CD14-positive monocyte (primary cell): ENCODE measurements around the gene PAFAH2. TPM values are rescaled to one million over a fixed set of nuclear protein-coding genes. Genes with fewer than 3 reads are reported as not detected.

Experiments used
- DNase-seq, 3 donors: peaks; one replicate each; pipeline ENCODE4 v3.0.0-alpha.2; 2011 to 2022
- H2AFZ ChIP-seq: 2 replicates; pipeline ENCODE4 v1.6.0; 2012; ENCODE audit warnings: mild to moderate bottlenecking, low read depth, low read length, inconsistent platforms; ENCODE audit not compliant: insufficient read depth, poor library complexity, severe bottlenecking
- H3K27ac ChIP-seq, 2 donors: 1 replicate in 1 of 2; 2 replicates in 1 of 2; pipeline ENCODE4 v1.5.1; 2012 to 2013; ENCODE audit warnings: low read length in 2 of 2, control low read depth in 1 of 2, inconsistent platforms in 1 of 2, low read depth in 1 of 2, mild to moderate bottlenecking in 1 of 2
- H3K27me3 ChIP-seq, 2 donors: one replicate each; pipeline versions ENCODE4 v1.6.0 to v1.6.1; 2011 to 2013; ENCODE audit warnings: low read length in 2 of 2; ENCODE audit not compliant: control insufficient read depth in 2 of 2, insufficient read depth in 2 of 2
- H3K36me3 ChIP-seq, 2 donors: replicated peaks in 1 of 2; 1 replicate in 1 of 2; 2 replicates in 1 of 2; pipeline versions ENCODE4 v1.5.1 to v1.6.1; 2012 to 2013; ENCODE audit warnings: low read length in 2 of 2, control low read depth in 1 of 2, inconsistent platforms in 1 of 2, mild to moderate bottlenecking in 1 of 2; ENCODE audit not compliant: insufficient read depth in 2 of 2, control insufficient read depth in 1 of 2
- H3K4me1 ChIP-seq, 2 donors: 1 replicate in 1 of 2; 2 replicates in 1 of 2; pipeline versions ENCODE4 v1.5.1 to v1.6.1; 2012 to 2013; ENCODE audit warnings: low read length in 2 of 2, control low read depth in 1 of 2, inconsistent platforms in 1 of 2, mild to moderate bottlenecking in 1 of 2, moderate library complexity in 1 of 2; ENCODE audit not compliant: insufficient read depth in 2 of 2, control insufficient read depth in 1 of 2
- H3K4me2 ChIP-seq: replicated peaks from 2 replicates; pipeline ENCODE3; 2012; ENCODE audit warnings: low read length, moderate library complexity, mild to moderate bottlenecking; ENCODE audit not compliant: poor library complexity, severe bottlenecking; ENCODE audit errors: extremely low read depth
- H3K4me3 ChIP-seq, 3 experiments: fragments of 200-600 bp in 1 of 3; sonication (generic) in 1 of 3; replicated peaks in 1 of 3; 1 replicate in 2 of 3; 2 replicates in 1 of 3; pipeline ENCODE4 v1.5.1; 2011 to 2013; ENCODE audit warnings: low read length in 3 of 3, mild to moderate bottlenecking in 3 of 3, control low read depth in 2 of 3, low read depth in 2 of 3, inconsistent platforms in 1 of 3, moderate library complexity in 1 of 3
- H3K79me2 ChIP-seq: 2 replicates; pipeline ENCODE4 v1.6.0; 2012; ENCODE audit warnings: mild to moderate bottlenecking, control low read depth, inconsistent platforms, low read length, moderate library complexity; ENCODE audit not compliant: insufficient read depth
- H3K9ac ChIP-seq: 2 replicates; pipeline ENCODE4 v1.6.0; 2017; ENCODE audit warnings: low read length, mild to moderate bottlenecking; ENCODE audit not compliant: insufficient read depth, poor library complexity, severe bottlenecking
- H3K9me3 ChIP-seq, 2 donors: replicated peaks in 1 of 2; 1 replicate in 1 of 2; 2 replicates in 1 of 2; pipeline versions ENCODE4 v1.5.1 to v1.6.1; 2012 to 2013; ENCODE audit warnings: low read length in 2 of 2, control low read depth in 1 of 2; ENCODE audit not compliant: control insufficient read depth in 1 of 2, insufficient read depth in 1 of 2
- H4K20me1 ChIP-seq: 2 replicates; pipeline ENCODE4 v1.6.0; 2012; ENCODE audit warnings: mild to moderate bottlenecking, low read length, control low read depth, moderate library complexity; ENCODE audit not compliant: insufficient read depth
- H3K27ac Mint-ChIP-seq, 7 donors: one replicate each; pipeline ENCODE4 v1.8.0; 2020; ENCODE audit warnings: mild to moderate bottlenecking in 7 of 7, mixed read lengths in 7 of 7, moderate library complexity in 6 of 7, inconsistent platforms in 2 of 7
- H3K27me3 Mint-ChIP-seq, 3 donors: one replicate each; pipeline ENCODE4 v1.8.0; 2021 to 2022; ENCODE audit warnings: low read depth in 3 of 3, mild to moderate bottlenecking in 3 of 3, mixed read lengths in 3 of 3, moderate library complexity in 3 of 3, inconsistent platforms in 1 of 3
- H3K36me3 Mint-ChIP-seq, 2 donors: one replicate each; pipeline ENCODE4 v1.8.0; 2020; ENCODE audit warnings: mixed read lengths in 2 of 2, inconsistent platforms in 1 of 2, mild to moderate bottlenecking in 1 of 2
- H3K4me1 Mint-ChIP-seq: one replicate; pipeline ENCODE4 v1.8.0; 2020; ENCODE audit warnings: mild to moderate bottlenecking, mixed read lengths
- H3K4me3 Mint-ChIP-seq, 2 donors: one replicate each; pipeline ENCODE4 v1.8.0; 2020; ENCODE audit warnings: mild to moderate bottlenecking in 2 of 2, mixed read lengths in 2 of 2, moderate library complexity in 1 of 2
- H3K9me3 Mint-ChIP-seq, 7 donors: one replicate each; pipeline ENCODE4 v1.8.0; 2020 to 2022; ENCODE audit warnings: mixed read lengths in 7 of 7, mild to moderate bottlenecking in 6 of 7, moderate library complexity in 6 of 7, inconsistent platforms in 2 of 7
- CTCF ChIP-seq: fragments of 200-600 bp; IDR thresholded peaks from one replicate; pipeline ENCODE4 v1.8.0; 2022; ENCODE audit warnings: antibody characterized with exemption, mild to moderate bottlenecking
- WGBS: methylation state at CpG from one replicate; pipeline ENCODE4 v1.1.5; 2013; ENCODE audit warnings: missing lambda C conversion rate; ENCODE audit not compliant: insufficient coverage; 5-methylcytosine and 5-hydroxymethylcytosine counted together
- intact Hi-C, 2 donors: fragments of 100-400 bp; cut with micrococcal nuclease; formaldehyde crosslinking; loops; one replicate each; pipeline versions ENCODE4 v1.15.0 to v1.15.1; 2023
- polyA plus RNA-seq, 3 donors: library from polyadenylated mRNA; depleted of rRNA in 1 of 3; unstranded in 2 of 3; stranded (reverse) in 1 of 3; fragments of 300-500 nt in 2 of 3; fragments of >200 nt in 1 of 3; fragmentation: Illumina TruSeq in 2 of 3; gene quantifications; 1 replicate in 2 of 3; 2 replicates in 1 of 3; pipeline ENCODE4 v1.2.3, GENCODE V29; 2012 to 2021

PAFAH2 gene
- polyA plus RNA-seq, 3 donors, result 6.4 to 9.2 (median 6.8) TPM

- Histone ChIP-seq H3K79me2 (no peaks in the 10 kb centered on the region), H3K4me3 (no peak overlapping the region), H3K36me3 (no peaks in the 10 kb centered on the region), H2AFZ (no peak overlapping the region), H3K9me3 (no peaks in the 10 kb centered on the region), H3K4me2 (no peak overlapping the region), H3K9ac (no peak overlapping the region), H3K4me1 (peaks cover 4% of the 10 kb centered on the region in 2 donors), H3K27me3 (peaks cover 0 to 20% of the 10 kb centered on the region in 2 donors), H4K20me1 (no peaks in the 10 kb centered on the region), H3K27ac (no peak overlapping the region)
- H3K36me3 Mint-ChIP-seq, result no peaks in the 10 kb centered on the region
- no peak overlapping the region for H3K4me3 Mint-ChIP-seq
- no peak for TF ChIP-seq CTCF
- H3K27ac Mint-ChIP-seq, result no peak overlapping the region
- H3K4me1 Mint-ChIP-seq, result peaks cover 13% of the 10 kb centered on the region
- H3K27me3 Mint-ChIP-seq, result peaks cover 16 to 21% (median 18%) of the 10 kb centered on the region in 3 donors
- intact Hi-C loops, result loop anchor here (10.0 kb wide), 1 partner anchor 115 kb away; no protein-coding TSS in a partner anchor
- WGBS, result 89% methylated on average over 3 of the region's 7 CpGs
- DNase-seq, result no peak
- H3K9me3 Mint-ChIP-seq, result peaks cover 0 to 5% (median 0%) of the 10 kb centered on the region in 7 donors
Observed at GRCh38 chr1:26029864-26030481, 32.1 kb upstream of the PAFAH2 start.

- Histone ChIP-seq H3K79me2 (no peaks in the 10 kb centered on the region), H4K20me1 (no peaks in the 10 kb centered on the region), H3K9me3 (no peaks in the 10 kb centered on the region), H2AFZ (no peak overlapping the region), H3K36me3 (no peaks in the 10 kb centered on the region), H3K27me3 (peaks cover 0 to 13% of the 10 kb centered on the region in 2 donors), H3K4me3 (no peak overlapping the region), H3K27ac (no peak overlapping the region), H3K4me2 (no peak overlapping the region), H3K9ac (no peak overlapping the region), H3K4me1 (no peaks in the 10 kb centered on the region)
- Mint-ChIP-seq H3K27ac (no peak overlapping the region), H3K4me1 (peaks cover 6% of the 10 kb centered on the region), H3K4me3 (no peak overlapping the region), H3K36me3 (no peaks in the 10 kb centered on the region), H3K9me3 (no peaks in the 10 kb centered on the region), H3K27me3 (peaks cover 9 to 14% (median 13%) of the 10 kb centered on the region in 3 donors)
- 90% methylated on average over 15 of the region's 15 CpGs for WGBS
- no peak for DNase-seq
- no peak for TF ChIP-seq CTCF
- intact Hi-C loops, result no loop called here
Observed at GRCh38 chr1:26029054-26029863, 31.4 kb upstream of the PAFAH2 start.
